Mesendoderm (in vitro differentiated cells): ENCODE measurements around the gene MRPL37.

Experiments
- DNase-seq: peaks from one replicate; pipeline ENCODE4 v3.0.0; 2013
- H2AK5ac ChIP-seq: 2 replicates; pipeline ENCODE4 v1.6.1; 2013; ENCODE audit warnings: low read length, inconsistent platforms
- H2BK120ac ChIP-seq: 2 replicates; pipeline ENCODE4 v1.6.1; 2013; ENCODE audit warnings: low read depth, mild to moderate bottlenecking, low read length, moderate library complexity, mixed read lengths
- H2BK15ac ChIP-seq: replicated peaks from 2 replicates; pipeline ENCODE4 v1.6.1; 2013; ENCODE audit warnings: low read depth, mild to moderate bottlenecking, moderate library complexity
- H2BK5ac ChIP-seq: 2 replicates; pipeline ENCODE4 v1.6.1; 2013; ENCODE audit warnings: low read length, inconsistent platforms
- H3K18ac ChIP-seq: 2 replicates; pipeline ENCODE4 v1.6.1; 2013; ENCODE audit warnings: mild to moderate bottlenecking, low read length, mixed read lengths
- H3K23ac ChIP-seq: one replicate; pipeline ENCODE4 v1.6.1; 2013; ENCODE audit warnings: low read length
- H3K27ac ChIP-seq: 2 replicates; pipeline ENCODE4 v1.5.1; 2013; ENCODE audit warnings: low read depth, mild to moderate bottlenecking, inconsistent platforms, low read length, moderate library complexity
- H3K27me3 ChIP-seq: 2 replicates; pipeline ENCODE4 v1.6.1; 2013; ENCODE audit warnings: low read length, control low read depth, mild to moderate bottlenecking, inconsistent platforms; ENCODE audit not compliant: insufficient read depth, poor library complexity
- H3K36me3 ChIP-seq: 2 replicates; pipeline ENCODE4 v1.6.1; 2013; ENCODE audit warnings: low read length, inconsistent platforms; ENCODE audit not compliant: control insufficient read depth, insufficient read depth
- H3K4ac ChIP-seq: one replicate; pipeline ENCODE4 v1.6.1; 2013; ENCODE audit warnings: low read depth, mild to moderate bottlenecking, low read length, moderate library complexity
- H3K4me1 ChIP-seq: 2 replicates; pipeline ENCODE4 v1.6.1; 2013; ENCODE audit warnings: low read depth, low read length, inconsistent platforms; ENCODE audit not compliant: control insufficient read depth
- H3K4me2 ChIP-seq: 2 replicates; pipeline ENCODE4 v1.6.1; 2013; ENCODE audit warnings: low read length
- H3K4me3 ChIP-seq: 2 replicates; pipeline ENCODE4 v1.5.1; 2013; ENCODE audit warnings: mild to moderate bottlenecking, low read length
- H3K56ac ChIP-seq: one replicate; pipeline ENCODE4 v1.6.1; 2013; ENCODE audit warnings: low read length
- H3K79me1 ChIP-seq: 2 replicates; pipeline ENCODE4 v1.6.1; 2013; ENCODE audit warnings: low read length, inconsistent platforms
- H3K79me2 ChIP-seq: 2 replicates; pipeline ENCODE4 v1.6.1; 2013; ENCODE audit warnings: mild to moderate bottlenecking, low read length; ENCODE audit not compliant: control insufficient read depth, insufficient read depth
- H3K9ac ChIP-seq: 2 replicates; pipeline ENCODE4 v1.6.1; 2013; ENCODE audit warnings: low read length, inconsistent platforms
- H4K5ac ChIP-seq: one replicate; pipeline ENCODE4 v1.6.1; 2013; ENCODE audit warnings: low read length
- H4K8ac ChIP-seq: one replicate; pipeline ENCODE4 v1.6.1; 2013; ENCODE audit warnings: low read depth, mild to moderate bottlenecking, control low read depth, low read length, moderate library complexity
- WGBS: extraction: QIAGEN DNeasy Blood & Tissue Kit; methylation state at CpG from one replicate; pipeline ENCODE4 v1.1.7; 2013; ENCODE audit warnings: low lambda C conversion rate, missing lambda C conversion rate; ENCODE audit not compliant: insufficient coverage; ENCODE audit errors: extremely low coverage; 5-methylcytosine and 5-hydroxymethylcytosine counted together

Gene MRPL37

GRCh38 chr1:54245501-54245900, 45.5 kb downstream of the MRPL37 start:
- Histone ChIP-seq H3K4ac (no peak overlapping the region), H2BK5ac (no peak overlapping the region), H3K4me3 (no peak overlapping the region), H3K9ac (no peak overlapping the region), H2AK5ac (no peak overlapping the region), H3K36me3 (peaks cover 10% of the 10 kb centered on the region), H3K56ac (no peak overlapping the region), H4K8ac (no peak overlapping the region), H3K4me2 (no peak overlapping the region), H3K4me1 (no peaks in the 10 kb centered on the region), H3K79me2 (no peaks in the 10 kb centered on the region), H3K79me1 (no peaks in the 10 kb centered on the region), H3K18ac (no peak overlapping the region), H2BK120ac (no peak overlapping the region), H2BK15ac (no peak overlapping the region), H3K23ac (no peak overlapping the region), H3K27ac (no peak overlapping the region), H3K27me3 (no peaks in the 10 kb centered on the region), H4K5ac (no peak overlapping the region)
- DNase-seq: no peak
- WGBS: no CpG with 5 or more reads among the region's 4 CpGs

GRCh38 chr1:54246116-54246721, 46.3 kb downstream of the MRPL37 start:
- H3K4me2 ChIP-seq: no peak overlapping the region

GRCh38 chr1:54247863-54248515, 48.0 kb downstream of the MRPL37 start:
- H3K36me3 ChIP-seq: peaks cover 15% of the 10 kb centered on the region

More at GRCh38 chr1:54246116-54246721, 46.3 kb downstream of the MRPL37 start:
- H3K79me2 ChIP-seq: no peaks in the 10 kb centered on the region
- no peak overlapping the region for H3K9ac ChIP-seq
- H3K23ac ChIP-seq: no peak overlapping the region
- peaks cover 11% of the 10 kb centered on the region for H3K36me3 ChIP-seq
- no peaks in the 10 kb centered on the region for H3K79me1 ChIP-seq
- no peak overlapping the region for H3K18ac ChIP-seq
- H2BK120ac ChIP-seq: no peak overlapping the region
- no CpG with 5 or more reads among the region's 10 CpGs for WGBS
- no peak overlapping the region for H2BK15ac ChIP-seq
- H2AK5ac ChIP-seq: no peak overlapping the region
- no peak for DNase-seq
- H3K4me1 ChIP-seq: no peaks in the 10 kb centered on the region
- no peaks in the 10 kb centered on the region for H3K27me3 ChIP-seq
- no peak overlapping the region for H3K4ac ChIP-seq
- no peak overlapping the region for H4K8ac ChIP-seq
- H3K56ac ChIP-seq: no peak overlapping the region
- H3K27ac ChIP-seq: no peak overlapping the region
- no peak overlapping the region for H4K5ac ChIP-seq
- no peak overlapping the region for H3K4me3 ChIP-seq
- no peak overlapping the region for H2BK5ac ChIP-seq

GRCh38 chr1:54248966-54249365, 49.0 kb downstream of the MRPL37 start:
- H3K23ac ChIP-seq: no peak overlapping the region

More at GRCh38 chr1:54247863-54248515, 48.0 kb downstream of the MRPL37 start:
- Histone ChIP-seq H3K4me1 (no peaks in the 10 kb centered on the region), H3K4ac (no peak overlapping the region), H3K27me3 (no peaks in the 10 kb centered on the region), H3K79me1 (peaks cover 2% of the 10 kb centered on the region), H3K23ac (no peak overlapping the region), H3K27ac (no peak overlapping the region), H3K18ac (no peak overlapping the region), H3K4me3 (no peak overlapping the region), H4K8ac (no peak overlapping the region), H2BK15ac (no peak overlapping the region), H2AK5ac (no peak overlapping the region), H2BK5ac (no peak overlapping the region), H3K79me2 (no peaks in the 10 kb centered on the region), H3K4me2 (no peak overlapping the region), H2BK120ac (no peak overlapping the region), H3K56ac (no peak overlapping the region), H3K9ac (no peak overlapping the region), H4K5ac (no peak overlapping the region)
- DNase-seq: no peak
- WGBS: no CpG with 5 or more reads among the region's 11 CpGs

GRCh38 chr1:54249819-54250435, 50.0 kb downstream of the MRPL37 start:
- no CpG with 5 or more reads among the region's 9 CpGs for WGBS
- no peak overlapping the region for H3K56ac ChIP-seq
- DNase-seq: peak; percentile 91
- no peaks in the 10 kb centered on the region for H3K4me1 ChIP-seq
- no peak overlapping the region for H2BK15ac ChIP-seq
- no peak overlapping the region for H2AK5ac ChIP-seq
- no peak overlapping the region for H3K4me2 ChIP-seq
- H2BK120ac ChIP-seq: no peak overlapping the region
- no peak overlapping the region for H4K5ac ChIP-seq
- no peaks in the 10 kb centered on the region for H3K79me2 ChIP-seq
- H3K79me1 ChIP-seq: peaks cover 4% of the 10 kb centered on the region
- no peak overlapping the region for H3K18ac ChIP-seq
- peaks cover 10% of the 10 kb centered on the region for H3K36me3 ChIP-seq
- H4K8ac ChIP-seq: no peak overlapping the region
- H3K27me3 ChIP-seq: no peaks in the 10 kb centered on the region
- no peak overlapping the region for H2BK5ac ChIP-seq
- no peak overlapping the region for H3K23ac ChIP-seq
- H3K4me3 ChIP-seq: no peak overlapping the region
- no peak overlapping the region for H3K4ac ChIP-seq
- no peak overlapping the region for H3K9ac ChIP-seq
- H3K27ac ChIP-seq: no peak overlapping the region

More at GRCh38 chr1:54248966-54249365, 49.0 kb downstream of the MRPL37 start:
- H3K79me1 ChIP-seq: peaks cover 2% of the 10 kb centered on the region
- H2BK5ac ChIP-seq: no peak overlapping the region
- no peak overlapping the region for H3K4ac ChIP-seq
- H4K8ac ChIP-seq: no peak overlapping the region
- H3K56ac ChIP-seq: no peak overlapping the region
- no peaks in the 10 kb centered on the region for H3K79me2 ChIP-seq
- no peak overlapping the region for H3K27ac ChIP-seq
- no peak overlapping the region for H2BK120ac ChIP-seq
- no peak overlapping the region for H2AK5ac ChIP-seq
- H4K5ac ChIP-seq: no peak overlapping the region
- no peak for DNase-seq
- no peak overlapping the region for H2BK15ac ChIP-seq
- no CpG with 5 or more reads among the region's 4 CpGs for WGBS
- H3K9ac ChIP-seq: no peak overlapping the region
- no peak overlapping the region for H3K18ac ChIP-seq
- H3K4me1 ChIP-seq: no peaks in the 10 kb centered on the region
- H3K36me3 ChIP-seq: peaks cover 13% of the 10 kb centered on the region
- no peak overlapping the region for H3K4me2 ChIP-seq
- no peaks in the 10 kb centered on the region for H3K27me3 ChIP-seq
- no peak overlapping the region for H3K4me3 ChIP-seq
